H1 (cell line): ENCODE results near the gene SLC66A3. TPM values are rescaled to one million over a fixed set of nuclear protein-coding genes. Genes with fewer than 3 reads are reported as not detected.

ENCODE experiments used
- RXRA ChIP-seq: IDR thresholded peaks from 2 replicates; pipeline ENCODE4 v1.6.1; 2011; ENCODE audit warnings: low read depth, mild to moderate bottlenecking, low read length, moderate library complexity; ENCODE audit not compliant: insufficient read depth
- polyA plus RNA-seq, 7 experiments: library from polyadenylated mRNA; depleted of rRNA in 3 of 7; stranded (reverse) in 5 of 7; unstranded in 2 of 7; fragments of >200 nt in 5 of 7; fragments of 200-250 nt in 2 of 7; gene quantifications; 1 replicate in 5 of 7; 2 replicates in 1 of 7; 4 replicates in 1 of 7; pipeline versions ENCODE4 v1.2.1 to v1.2.3, GENCODE V29; 2011 to 2013; ENCODE audit warnings: missing spikeins in 2 of 7, mixed read lengths in 2 of 7
- total RNA-seq: library from RNA; stranded (reverse); fragmentation: NEBNext Ultra II Directional; extraction: Animal tissue kit (Norgen Biotek cat#: 25700); gene quantifications from 2 replicates; pipeline ENCODE4 v1.2.1, GENCODE V29; 2021

SLC66A3 gene
- total and polyA plus RNA-seq, 2 of the 8 experiments (the other 6 are each of a cell fraction or from before 2014, with no cell fraction given), result 8.7 to 27.8 TPM

DNA sequence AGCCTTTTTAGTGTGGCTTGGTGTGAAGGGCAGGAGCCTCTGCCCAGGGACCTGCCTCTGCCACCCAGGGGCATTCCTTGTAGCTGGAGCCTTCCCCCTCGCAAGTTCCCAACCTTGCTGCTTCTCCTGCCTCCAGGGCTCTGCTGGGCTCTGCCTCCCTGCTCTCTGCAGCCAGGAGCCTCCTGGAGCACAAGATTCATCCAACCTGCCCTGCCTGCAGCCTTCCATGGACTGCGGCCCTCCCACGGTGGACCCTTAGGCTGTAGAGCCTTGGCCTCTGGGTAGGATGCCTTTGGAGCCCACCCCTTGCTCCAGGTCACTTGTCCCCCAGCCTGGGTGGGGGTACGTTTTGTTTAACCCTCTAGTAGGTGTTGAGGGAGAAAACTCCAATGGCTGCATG, 2.5 kb downstream of the SLC66A3 start (continued):
- no peak for TF ChIP-seq RXRA
